Dendritic cell treated with granulocyte-macrophage colony-stimulating factor and Interleukin-4, amounts not matched to agents 40 ng/mL and 50 ng/mL, for 4 days (primary cell): Measurements from ENCODE around the gene SUCLG2.

Source experiments
- H3K27ac Mint-ChIP-seq: one replicate; pipeline ENCODE4 v1.8.0; 2022; ENCODE audit warnings: mild to moderate bottlenecking, mixed read lengths
- H3K27me3 Mint-ChIP-seq: one replicate; pipeline ENCODE4 v1.8.0; 2022; ENCODE audit warnings: mild to moderate bottlenecking, mixed read lengths
- H3K36me3 Mint-ChIP-seq: one replicate; pipeline ENCODE4 v1.8.0; 2022; ENCODE audit warnings: low read depth, mixed read lengths
- H3K4me1 Mint-ChIP-seq: one replicate; pipeline ENCODE4 v1.8.0; 2022; ENCODE audit warnings: low read depth, mixed read lengths
- H3K4me3 Mint-ChIP-seq: one replicate; pipeline ENCODE4 v1.8.0; 2022; ENCODE audit warnings: mild to moderate bottlenecking, moderate library complexity, mixed read lengths
- H3K9me3 Mint-ChIP-seq: one replicate; pipeline ENCODE4 v1.8.0; 2022; ENCODE audit warnings: mixed read lengths
- intact Hi-C: fragments of 100-400 bp; cut with micrococcal nuclease; formaldehyde crosslinking; loops from one replicate; pipeline ENCODE4 v1.15.0; 2022

Gene SUCLG2

GRCh38 chr3:67662733-67663132, 8.3 kb upstream of the SUCLG2 start:
- peaks cover 45% of the 10 kb centered on the region for H3K27me3 Mint-ChIP-seq
- H3K9me3 Mint-ChIP-seq = peaks cover 8% of the 10 kb centered on the region
- no peaks in the 10 kb centered on the region for H3K4me1 Mint-ChIP-seq
- no peak overlapping the region for H3K4me3 Mint-ChIP-seq
- H3K27ac Mint-ChIP-seq = no peak overlapping the region
- intact Hi-C loops = no loop called here
- H3K36me3 Mint-ChIP-seq = no peaks in the 10 kb centered on the region

GRCh38 chr3:67661089-67661488, 6.7 kb upstream of the SUCLG2 start:
- no peak overlapping the region for H3K27ac Mint-ChIP-seq
- intact Hi-C loops = no loop called here

GRCh38 chr3:67657192-67657591, 2.8 kb upstream of the SUCLG2 start:
- Mint-ChIP-seq H3K36me3 (peaks cover 4% of the 10 kb centered on the region), H3K27ac (no peak overlapping the region)

More at GRCh38 chr3:67661089-67661488, 6.7 kb upstream of the SUCLG2 start:
- Mint-ChIP-seq H3K4me1 (peaks cover 3% of the 10 kb centered on the region), H3K36me3 (no peaks in the 10 kb centered on the region), H3K9me3 (no peaks in the 10 kb centered on the region), H3K27me3 (peaks cover 43% of the 10 kb centered on the region), H3K4me3 (no peak overlapping the region)

GRCh38 chr3:67656614-67657013, 2.2 kb upstream of the SUCLG2 start:
- Mint-ChIP-seq H3K36me3 (peaks cover 9% of the 10 kb centered on the region), H3K9me3 (no peaks in the 10 kb centered on the region), H3K4me1 (peaks cover 23% of the 10 kb centered on the region), H3K27ac (no peak overlapping the region), H3K4me3 (no peak overlapping the region), H3K27me3 (peaks cover 45% of the 10 kb centered on the region)
- intact Hi-C loops = loop anchor here (10.0 kb wide), 1 partner anchor 542 kb away; no protein-coding TSS in a partner anchor

More at GRCh38 chr3:67657192-67657591, 2.8 kb upstream of the SUCLG2 start:
- H3K4me3 Mint-ChIP-seq = no peak overlapping the region
- peaks cover 46% of the 10 kb centered on the region for H3K27me3 Mint-ChIP-seq
- peaks cover 18% of the 10 kb centered on the region for H3K4me1 Mint-ChIP-seq
- H3K9me3 Mint-ChIP-seq = no peaks in the 10 kb centered on the region
- intact Hi-C loops = loop anchor here (10.0 kb wide), 1 partner anchor 542 kb away; no protein-coding TSS in a partner anchor

- peaks cover 29% of the 10 kb centered on the region for H3K4me1 Mint-ChIP-seq
- no peak overlapping the region for H3K27ac Mint-ChIP-seq
- H3K27me3 Mint-ChIP-seq = peaks cover 41% of the 10 kb centered on the region
- H3K4me3 Mint-ChIP-seq = peak overlapping the region; percentile 66
- peaks cover 9% of the 10 kb centered on the region for H3K36me3 Mint-ChIP-seq
- intact Hi-C loops = loop anchor here (2.0 to 10.0 kb wide), 2 partner anchors 541 to 657 kb away; partner anchors contain the start of gene KBTBD8
- H3K9me3 Mint-ChIP-seq = no peaks in the 10 kb centered on the region
Observed at GRCh38 chr3:67655364-67656121, 1.1 kb upstream of the SUCLG2 start.

GRCh38 chr3:67654844-67655177, 399 bp upstream of the SUCLG2 start:
- H3K27me3 Mint-ChIP-seq = peaks cover 41% of the 10 kb centered on the region
- intact Hi-C loops = loop anchor here (2.0 to 10.0 kb wide), 2 partner anchors 540 to 656 kb away; partner anchors contain the start of gene KBTBD8
- peaks cover 9% of the 10 kb centered on the region for H3K36me3 Mint-ChIP-seq
- no peaks in the 10 kb centered on the region for H3K9me3 Mint-ChIP-seq
- H3K4me1 Mint-ChIP-seq = peaks cover 29% of the 10 kb centered on the region
- peak overlapping the region; percentile 73 for H3K27ac Mint-ChIP-seq
- peak overlapping the region; percentile 73 for H3K4me3 Mint-ChIP-seq

GRCh38 chr3:67653425-67654098, 850 bp downstream of the SUCLG2 start:
- Mint-ChIP-seq H3K4me3 (peak overlapping the region; percentile 73), H3K9me3 (no peaks in the 10 kb centered on the region), H3K36me3 (peaks cover 9% of the 10 kb centered on the region), H3K27ac (peak overlapping the region; percentile 73), H3K4me1 (peaks cover 38% of the 10 kb centered on the region), H3K27me3 (peaks cover 30% of the 10 kb centered on the region)
- intact Hi-C loops = loop anchor here (2.0 to 10.0 kb wide), 2 partner anchors 539 to 655 kb away; partner anchors contain the start of gene KBTBD8

GRCh38 chr3:67650084-67650483, 4.3 kb downstream of the SUCLG2 start:
- intact Hi-C loops = loop anchor here (10.0 kb wide), 1 partner anchor 535 kb away; no protein-coding TSS in a partner anchor
- Mint-ChIP-seq H3K36me3 (peaks cover 9% of the 10 kb centered on the region), H3K4me1 (peaks cover 31% of the 10 kb centered on the region), H3K27me3 (peaks cover 4% of the 10 kb centered on the region), H3K9me3 (no peaks in the 10 kb centered on the region), H3K27ac (no peak overlapping the region), H3K4me3 (no peak overlapping the region)

GRCh38 chr3:67649681-67650080, 4.7 kb downstream of the SUCLG2 start:
- H3K27me3 Mint-ChIP-seq = peaks cover under 1% of the 10 kb centered on the region
- H3K4me1 Mint-ChIP-seq = peaks cover 31% of the 10 kb centered on the region
- H3K4me3 Mint-ChIP-seq = no peak overlapping the region
- H3K27ac Mint-ChIP-seq = no peak overlapping the region
- H3K36me3 Mint-ChIP-seq = peaks cover 9% of the 10 kb centered on the region
- intact Hi-C loops = loop anchor here (10.0 kb wide), 1 partner anchor 535 kb away; no protein-coding TSS in a partner anchor
- no peaks in the 10 kb centered on the region for H3K9me3 Mint-ChIP-seq

- Mint-ChIP-seq H3K36me3 (peaks cover 16% of the 10 kb centered on the region), H3K27me3 (no peaks in the 10 kb centered on the region), H3K27ac (no peak overlapping the region), H3K4me1 (peaks cover 31% of the 10 kb centered on the region), H3K4me3 (no peak overlapping the region), H3K9me3 (no peaks in the 10 kb centered on the region)
- intact Hi-C loops = no loop called here
Observed at GRCh38 chr3:67648701-67649100, 5.7 kb downstream of the SUCLG2 start.

GRCh38 chr3:67648229-67648628, 6.2 kb downstream of the SUCLG2 start:
- Mint-ChIP-seq H3K4me3 (no peak overlapping the region), H3K4me1 (peaks cover 31% of the 10 kb centered on the region), H3K27me3 (no peaks in the 10 kb centered on the region), H3K36me3 (peaks cover 16% of the 10 kb centered on the region), H3K9me3 (no peaks in the 10 kb centered on the region), H3K27ac (no peak overlapping the region)
- intact Hi-C loops = no loop called here

- H3K27ac Mint-ChIP-seq = no peak overlapping the region
Observed at GRCh38 chr3:67647390-67647878, 7.0 kb downstream of the SUCLG2 start.

GRCh38 chr3:67646586-67647234, 7.7 kb downstream of the SUCLG2 start:
- Mint-ChIP-seq H3K4me3 (no peak overlapping the region), H3K9me3 (no peaks in the 10 kb centered on the region), H3K36me3 (peaks cover 8% of the 10 kb centered on the region), H3K27me3 (no peaks in the 10 kb centered on the region), H3K27ac (no peak overlapping the region), H3K4me1 (peaks cover 17% of the 10 kb centered on the region)
- intact Hi-C loops = no loop called here

More at GRCh38 chr3:67647390-67647878, 7.0 kb downstream of the SUCLG2 start:
- H3K9me3 Mint-ChIP-seq = no peaks in the 10 kb centered on the region
- H3K27me3 Mint-ChIP-seq = no peaks in the 10 kb centered on the region
- peaks cover 15% of the 10 kb centered on the region for H3K36me3 Mint-ChIP-seq
- no peak overlapping the region for H3K4me3 Mint-ChIP-seq
- intact Hi-C loops = no loop called here
- peaks cover 25% of the 10 kb centered on the region for H3K4me1 Mint-ChIP-seq
